Measurements from ENCODE around the gene SOX5.

Gene SOX5

DNA sequence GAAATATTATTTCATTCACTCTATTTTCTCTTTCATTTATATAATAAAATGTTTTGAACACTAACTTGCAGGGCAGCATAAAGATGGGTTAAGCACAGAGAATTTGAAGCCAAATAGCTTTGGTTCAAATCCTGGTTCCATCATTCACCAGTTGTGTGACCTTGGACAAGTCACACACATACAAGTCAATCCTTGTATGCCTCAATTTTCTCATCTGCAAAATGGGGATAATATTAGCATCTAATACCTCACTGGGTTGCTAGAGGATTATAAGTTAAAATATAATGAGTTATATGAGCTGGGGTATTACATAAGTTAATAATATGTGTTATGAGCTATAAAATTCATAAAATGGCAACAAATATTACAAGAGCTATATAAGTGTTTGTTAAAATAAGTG lies 94.9 kb downstream of the SOX5 start:
- Histone ChIP-seq H3K27me3 (ENCODE audit: insufficient read depth, poor library complexity, severe bottlenecking) (no peaks in the 10 kb centered on the region), H3K27ac (ENCODE audit: poor library complexity, severe bottlenecking) (no peak overlapping the region), H3K4me3 (ENCODE audit: severe bottlenecking) (no peak overlapping the region), H3K9me3 (ENCODE audit: severe bottlenecking) (no peaks in the 10 kb centered on the region), H3K36me3 (ENCODE audit: low read depth) (no peaks in the 10 kb centered on the region), H3K4me1 (ENCODE audit: insufficient read depth, poor library complexity, severe bottlenecking) (no peaks in the 10 kb centered on the region)
- ATAC-seq (ENCODE audit: low read depth) (no peak), DNase-seq (ENCODE audit: low spot score) (no peak)
- TF ChIP-seq, protein P1, sequence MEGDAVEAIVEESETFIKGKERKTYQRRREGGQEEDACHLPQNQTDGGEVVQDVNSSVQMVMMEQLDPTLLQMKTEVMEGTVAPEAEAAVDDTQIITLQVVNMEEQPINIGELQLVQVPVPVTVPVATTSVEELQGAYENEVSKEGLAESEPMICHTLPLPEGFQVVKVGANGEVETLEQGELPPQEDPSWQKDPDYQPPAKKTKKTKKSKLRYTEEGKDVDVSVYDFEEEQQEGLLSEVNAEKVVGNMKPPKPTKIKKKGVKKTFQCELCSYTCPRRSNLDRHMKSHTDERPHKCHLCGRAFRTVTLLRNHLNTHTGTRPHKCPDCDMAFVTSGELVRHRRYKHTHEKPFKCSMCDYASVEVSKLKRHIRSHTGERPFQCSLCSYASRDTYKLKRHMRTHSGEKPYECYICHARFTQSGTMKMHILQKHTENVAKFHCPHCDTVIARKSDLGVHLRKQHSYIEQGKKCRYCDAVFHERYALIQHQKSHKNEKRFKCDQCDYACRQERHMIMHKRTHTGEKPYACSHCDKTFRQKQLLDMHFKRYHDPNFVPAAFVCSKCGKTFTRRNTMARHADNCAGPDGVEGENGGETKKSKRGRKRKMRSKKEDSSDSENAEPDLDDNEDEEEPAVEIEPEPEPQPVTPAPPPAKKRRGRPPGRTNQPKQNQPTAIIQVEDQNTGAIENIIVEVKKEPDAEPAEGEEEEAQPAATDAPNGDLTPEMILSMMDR (IDR thresholded peaks at IDR 0.05; ENCODE audit: poor library complexity, severe bottlenecking): no peak

DNA sequence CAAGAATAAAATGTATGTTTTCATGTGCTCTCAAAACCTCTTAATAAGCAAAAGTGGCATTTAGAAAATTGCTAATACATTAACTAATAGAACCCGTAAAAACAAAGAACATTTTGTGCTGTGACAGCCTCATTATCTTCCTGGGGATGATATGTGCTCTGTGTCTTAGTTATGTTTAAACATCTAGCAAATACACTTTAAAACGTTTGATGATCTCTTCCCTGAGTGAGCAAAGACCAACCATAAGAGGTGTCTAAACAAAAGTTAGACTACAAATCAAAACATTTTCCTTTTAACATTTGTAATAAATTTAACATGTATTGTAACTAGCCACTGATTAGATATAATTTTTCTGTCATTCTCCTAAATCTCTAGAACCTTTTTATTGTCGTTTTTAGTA lies 95.8 kb downstream of the SOX5 start:
- Histone ChIP-seq H3K36me3 (ENCODE audit: low read depth) (no peaks in the 10 kb centered on the region), H3K9me3 (ENCODE audit: severe bottlenecking) (no peaks in the 10 kb centered on the region), H3K27me3 (ENCODE audit: insufficient read depth, poor library complexity, severe bottlenecking) (no peaks in the 10 kb centered on the region), H3K4me1 (ENCODE audit: insufficient read depth, poor library complexity, severe bottlenecking) (no peaks in the 10 kb centered on the region), H3K27ac (ENCODE audit: poor library complexity, severe bottlenecking) (no peak overlapping the region), H3K4me3 (ENCODE audit: severe bottlenecking) (no peak overlapping the region)
- ATAC-seq (ENCODE audit: low read depth): no peak
- DNase-seq (ENCODE audit: low spot score): no peak
- TF ChIP-seq, protein P1 (IDR thresholded peaks at IDR 0.05; ENCODE audit: poor library complexity, severe bottlenecking): no peak

DNA sequence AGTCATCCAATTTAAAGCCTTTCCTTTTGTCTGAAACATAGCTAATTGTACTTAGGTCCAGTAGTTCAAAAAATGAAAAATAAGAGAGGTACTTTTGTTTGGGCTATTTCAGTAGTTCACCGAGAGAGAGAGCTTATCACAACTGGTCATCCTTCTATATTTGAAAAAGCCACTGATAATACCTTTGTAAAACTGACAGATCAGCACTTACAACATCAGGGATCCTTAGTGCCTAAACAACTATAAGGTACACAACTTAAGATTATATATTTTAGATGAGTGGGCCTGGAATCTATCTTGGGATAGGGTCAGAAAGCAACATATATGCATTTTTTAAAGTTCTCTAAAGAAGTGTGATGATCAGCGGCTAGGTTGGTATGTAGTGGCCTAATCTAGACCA lies 97.9 kb downstream of the SOX5 start:
- TF ChIP-seq, protein P1 (IDR thresholded peaks at IDR 0.05; ENCODE audit: poor library complexity, severe bottlenecking): no peak
- DNase-seq (ENCODE audit: low spot score) (no peak), ATAC-seq (ENCODE audit: low read depth) (no peak)
- H3K4me3 ChIP-seq (ENCODE audit: severe bottlenecking): no peak overlapping the region
- H3K4me1 ChIP-seq (ENCODE audit: insufficient read depth, poor library complexity, severe bottlenecking): no peaks in the 10 kb centered on the region
- H3K27ac ChIP-seq (ENCODE audit: poor library complexity, severe bottlenecking): no peak overlapping the region
- no peaks in the 10 kb centered on the region for H3K36me3 ChIP-seq (ENCODE audit: low read depth)
- no peaks in the 10 kb centered on the region for H3K27me3 ChIP-seq (ENCODE audit: insufficient read depth, poor library complexity, severe bottlenecking)
- no peaks in the 10 kb centered on the region for H3K9me3 ChIP-seq (ENCODE audit: severe bottlenecking)

DNA sequence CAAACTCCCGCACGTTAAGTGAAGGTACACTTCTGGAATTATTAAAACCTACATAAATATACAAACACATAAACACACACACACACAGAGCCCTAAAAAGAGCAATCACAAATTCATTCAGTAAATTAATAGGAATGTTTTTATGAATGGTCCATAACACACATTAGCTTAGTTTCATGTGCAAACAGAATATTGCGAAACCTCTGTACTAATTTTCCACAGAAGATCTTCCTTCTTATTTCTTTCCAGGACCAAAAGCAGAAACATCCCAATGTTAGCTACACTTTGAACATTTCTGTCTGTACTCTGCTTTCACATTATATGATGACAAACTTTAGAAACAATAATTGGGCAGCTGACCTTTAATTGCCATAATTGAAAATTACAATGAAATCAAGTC lies 101.6 kb downstream of the SOX5 start:
- Histone ChIP-seq H3K4me3 (ENCODE audit: severe bottlenecking) (no peak overlapping the region), H3K36me3 (ENCODE audit: low read depth) (no peaks in the 10 kb centered on the region), H3K9me3 (ENCODE audit: severe bottlenecking) (no peaks in the 10 kb centered on the region), H3K27ac (ENCODE audit: poor library complexity, severe bottlenecking) (no peak overlapping the region), H3K27me3 (ENCODE audit: insufficient read depth, poor library complexity, severe bottlenecking) (no peaks in the 10 kb centered on the region), H3K4me1 (ENCODE audit: insufficient read depth, poor library complexity, severe bottlenecking) (no peaks in the 10 kb centered on the region)
- ATAC-seq (ENCODE audit: low read depth) (no peak), DNase-seq (ENCODE audit: low spot score) (no peak)
- TF ChIP-seq, protein P1 (IDR thresholded peaks at IDR 0.05; ENCODE audit: poor library complexity, severe bottlenecking): no peak

DNA sequence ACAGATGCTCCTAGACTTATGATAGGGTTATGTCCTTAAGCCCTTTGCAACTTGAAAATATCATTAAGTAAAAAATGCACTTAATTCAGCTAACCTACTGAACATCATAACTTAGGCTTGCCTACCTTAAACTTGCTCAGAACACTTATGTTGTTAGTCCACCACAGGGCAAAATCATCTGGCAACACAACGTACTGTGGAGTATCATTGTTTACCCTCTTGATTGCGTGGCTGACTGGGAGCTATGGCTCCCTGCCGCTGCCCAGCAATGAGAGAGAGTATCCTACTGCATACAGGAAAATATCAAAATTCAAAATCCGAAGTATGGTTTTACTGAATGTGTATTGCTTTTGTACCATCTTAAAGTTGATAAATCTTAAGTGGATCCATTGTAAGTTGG lies 105.5 kb downstream of the SOX5 start:
- no peaks in the 10 kb centered on the region for H3K27me3 ChIP-seq (ENCODE audit: insufficient read depth, poor library complexity, severe bottlenecking)
- DNase-seq (ENCODE audit: low spot score) (no peak), ATAC-seq (ENCODE audit: low read depth) (no peak)
- H3K4me1 ChIP-seq (ENCODE audit: insufficient read depth, poor library complexity, severe bottlenecking): no peaks in the 10 kb centered on the region
- H3K36me3 ChIP-seq (ENCODE audit: low read depth): no peaks in the 10 kb centered on the region
- no peak overlapping the region for H3K4me3 ChIP-seq (ENCODE audit: severe bottlenecking)
- TF ChIP-seq, protein P1 (IDR thresholded peaks at IDR 0.05; ENCODE audit: poor library complexity, severe bottlenecking): no peak
- no peaks in the 10 kb centered on the region for H3K9me3 ChIP-seq (ENCODE audit: severe bottlenecking)
- H3K27ac ChIP-seq (ENCODE audit: poor library complexity, severe bottlenecking): no peak overlapping the region
